ENCODE measurements around the gene DTNA.

The DTNA gene

DNA sequence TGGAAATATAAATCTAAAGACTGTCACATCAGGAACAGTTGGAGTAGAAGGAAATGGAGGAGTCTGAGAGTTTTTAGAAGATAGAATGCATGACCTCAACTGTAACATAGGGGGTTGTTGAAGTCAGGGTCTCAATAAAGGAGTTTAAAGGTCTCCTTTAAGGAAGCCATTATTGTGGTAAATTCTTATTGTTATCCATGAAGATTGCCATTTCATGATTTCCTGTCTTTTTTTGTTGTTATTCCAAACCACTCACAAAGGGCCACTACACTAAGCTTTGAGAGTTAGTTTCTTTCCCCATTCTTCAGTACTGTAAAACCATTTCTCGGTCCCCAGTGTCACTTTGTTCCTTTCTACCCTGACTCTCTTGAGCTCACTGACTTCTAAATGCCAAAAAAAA, 134.0 kb downstream of the DTNA start:
- no peak for DNase-seq (ENCODE audit: insufficient read length)
- TF ChIP-seq POLR2A (IDR thresholded peaks at IDR 0.05; ENCODE audit: low read depth, low read length) (no peak), TAF1 (IDR thresholded peaks at IDR 0.05; ENCODE audit: borderline replicate concordance, low read depth, low read length) (no peak), POLR2AphosphoS5 (IDR thresholded peaks at IDR 0.05; ENCODE audit: low read depth, low read length) (no peak)
- no peak for FAIRE-seq

DNA sequence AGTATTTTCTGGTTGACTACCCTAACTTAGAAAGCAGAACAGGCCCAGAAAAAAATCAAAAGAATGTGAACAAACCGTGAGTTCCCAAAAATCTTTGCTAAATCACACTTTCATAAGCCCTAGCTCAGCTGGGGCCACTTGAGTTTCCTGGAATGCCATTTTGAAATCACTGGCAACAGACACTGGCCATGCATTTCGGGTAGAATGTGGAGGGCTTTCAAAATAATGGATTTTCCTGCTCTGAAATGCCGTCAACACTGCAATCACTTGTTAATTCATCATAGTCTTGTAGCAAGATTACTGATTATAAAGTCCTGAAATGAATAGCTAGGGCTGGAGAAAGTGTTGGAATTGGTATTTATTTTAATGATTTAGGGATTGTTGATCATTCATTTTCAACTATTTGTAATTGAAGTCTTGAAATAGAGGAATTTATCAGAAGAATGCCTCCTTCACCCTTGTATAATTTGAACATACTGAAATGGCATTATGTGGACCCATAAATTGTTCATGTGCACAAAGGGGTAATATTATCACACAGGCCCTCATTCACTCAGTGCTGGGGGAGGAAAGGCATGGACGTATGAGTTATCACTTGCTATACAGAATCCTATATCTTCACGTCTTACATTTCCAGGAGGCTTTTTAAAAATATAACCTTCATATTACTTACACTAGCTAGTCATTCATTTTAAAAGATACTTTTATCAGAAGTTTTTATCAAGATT, 134.8 kb downstream of the DTNA start:
- TF ChIP-seq TAF1 (IDR thresholded peaks at IDR 0.05; ENCODE audit: borderline replicate concordance, low read depth, low read length) (no peak), POLR2AphosphoS5 (IDR thresholded peaks at IDR 0.05; ENCODE audit: low read depth, low read length) (no peak), POLR2A (IDR thresholded peaks at IDR 0.05; ENCODE audit: low read depth, low read length) (no peak)
- FAIRE-seq: no peak
- DNase-seq (ENCODE audit: insufficient read length): no peak

DNA sequence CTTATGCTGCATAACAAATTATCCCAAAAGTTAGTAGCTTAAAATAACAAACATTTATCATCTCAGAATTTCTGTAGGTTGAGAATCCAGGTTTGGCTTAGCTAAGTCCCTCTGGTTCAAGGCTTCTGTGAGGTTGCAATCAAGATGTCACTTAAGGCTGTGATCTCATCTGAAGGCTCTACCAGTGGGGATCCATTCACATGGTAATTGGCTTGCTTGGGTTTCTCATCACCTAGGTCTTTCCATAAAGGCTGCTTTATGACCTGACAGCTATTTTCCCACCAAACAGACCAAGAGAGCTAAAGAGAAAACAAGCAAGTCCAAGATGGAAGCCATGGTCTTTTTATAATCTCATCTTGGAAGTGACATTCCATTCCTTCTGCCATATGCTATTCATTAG, 137.3 kb downstream of the DTNA start:
- FAIRE-seq: no peak
- TF ChIP-seq POLR2AphosphoS5 (IDR thresholded peaks at IDR 0.05; ENCODE audit: low read depth, low read length) (no peak), TAF1 (IDR thresholded peaks at IDR 0.05; ENCODE audit: borderline replicate concordance, low read depth, low read length) (no peak), POLR2A (IDR thresholded peaks at IDR 0.05; ENCODE audit: low read depth, low read length) (no peak)
- no peak for DNase-seq (ENCODE audit: insufficient read length)

DNA sequence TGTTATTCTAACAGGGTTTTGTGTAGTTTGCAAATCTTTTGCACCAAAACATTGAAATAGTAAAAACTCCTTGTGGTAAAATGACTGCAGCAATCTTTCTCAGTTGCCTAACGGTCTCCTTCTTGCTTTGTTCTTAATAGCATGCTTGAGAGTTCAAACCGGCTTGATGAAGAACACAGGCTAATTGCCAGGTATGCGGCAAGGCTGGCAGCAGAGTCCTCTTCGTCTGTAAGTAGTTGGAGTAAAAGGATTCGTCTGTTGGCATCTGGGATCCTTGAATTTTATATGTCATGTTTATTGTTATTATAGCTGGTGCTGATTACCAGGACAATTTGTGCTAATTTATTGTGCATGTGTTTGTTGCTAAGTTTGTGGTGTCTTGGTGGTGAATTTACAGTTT, 138.1 kb downstream of the DTNA start:
- DNase-seq (ENCODE audit: insufficient read length) (no peak), FAIRE-seq (no peak)
- TF ChIP-seq POLR2AphosphoS5 (IDR thresholded peaks at IDR 0.05; ENCODE audit: low read depth, low read length) (no peak), POLR2A (IDR thresholded peaks at IDR 0.05; ENCODE audit: low read depth, low read length) (no peak)

DNA sequence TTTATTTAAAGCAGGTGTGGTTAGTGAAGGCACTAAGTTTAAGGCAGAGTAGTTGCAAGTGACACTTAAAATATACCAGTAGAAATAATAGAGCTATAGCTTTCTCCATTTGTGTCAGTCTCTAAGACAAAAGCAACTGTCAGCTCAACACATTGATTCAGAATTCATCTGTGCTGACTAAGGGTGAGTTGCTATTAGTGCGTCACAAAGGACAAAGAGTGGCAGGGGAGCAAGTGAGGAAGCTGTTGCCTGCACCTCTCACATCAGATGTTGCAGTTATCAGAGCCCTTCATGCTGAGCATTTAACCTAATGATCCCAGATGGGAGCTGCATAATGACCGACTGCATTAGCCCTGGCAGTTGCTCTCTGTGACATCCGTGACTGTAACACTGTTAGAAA, 138.6 kb downstream of the DTNA start:
- TF ChIP-seq POLR2AphosphoS5 (IDR thresholded peaks at IDR 0.05; ENCODE audit: low read depth, low read length) (no peak), POLR2A (IDR thresholded peaks at IDR 0.05; ENCODE audit: low read depth, low read length) (no peak), TAF1 (IDR thresholded peaks at IDR 0.05; ENCODE audit: borderline replicate concordance, low read depth, low read length) (no peak)
- DNase-seq (ENCODE audit: insufficient read length): no peak
- FAIRE-seq: no peak

DNA sequence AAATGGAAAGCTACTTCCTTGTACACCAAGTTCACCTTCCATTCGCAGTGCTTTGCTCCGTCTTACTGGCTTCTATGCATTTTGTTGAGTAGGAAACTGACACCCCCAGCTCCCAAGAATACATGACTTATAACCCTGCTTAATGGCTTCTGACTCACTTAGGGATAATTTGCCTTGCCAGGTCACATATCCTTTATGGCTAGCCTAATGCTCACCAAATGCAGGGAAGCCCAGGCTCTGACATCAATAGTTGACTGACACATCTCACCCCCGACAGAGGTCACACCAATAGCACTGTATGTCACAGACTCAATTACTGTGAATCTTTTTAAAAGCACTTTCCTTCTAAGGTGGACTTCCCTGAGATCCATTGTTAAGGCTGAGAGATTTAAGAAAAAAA, 147.2 kb downstream of the DTNA start:
- DNase-seq (ENCODE audit: insufficient read length) (no peak), FAIRE-seq (no peak)
- TF ChIP-seq POLR2AphosphoS5 (IDR thresholded peaks at IDR 0.05; ENCODE audit: low read depth, low read length): no peak
- TF ChIP-seq POLR2A (IDR thresholded peaks at IDR 0.05; ENCODE audit: low read depth, low read length): no peak
- no peak for TF ChIP-seq TAF1 (IDR thresholded peaks at IDR 0.05; ENCODE audit: borderline replicate concordance, low read depth, low read length)

DNA sequence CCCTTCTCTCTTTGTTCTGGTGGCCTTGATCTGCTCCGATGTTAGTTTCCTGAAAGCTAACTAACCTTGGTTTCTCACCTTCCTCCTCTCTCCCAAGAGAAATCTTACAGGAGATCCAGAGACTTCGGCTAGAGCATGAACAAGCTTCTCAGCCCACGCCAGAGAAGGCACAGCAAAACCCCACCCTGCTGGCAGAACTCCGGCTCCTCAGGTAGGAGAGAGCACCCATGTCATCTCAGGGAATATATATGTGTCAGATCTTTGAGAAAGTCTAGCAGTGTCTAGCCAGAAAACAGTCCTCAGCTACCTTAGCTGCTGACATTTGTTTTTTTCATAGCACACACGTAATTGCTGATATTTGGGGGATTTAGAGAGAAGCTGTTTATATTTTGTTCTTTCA, 148.1 kb downstream of the DTNA start:
- FAIRE-seq: no peak

DNA sequence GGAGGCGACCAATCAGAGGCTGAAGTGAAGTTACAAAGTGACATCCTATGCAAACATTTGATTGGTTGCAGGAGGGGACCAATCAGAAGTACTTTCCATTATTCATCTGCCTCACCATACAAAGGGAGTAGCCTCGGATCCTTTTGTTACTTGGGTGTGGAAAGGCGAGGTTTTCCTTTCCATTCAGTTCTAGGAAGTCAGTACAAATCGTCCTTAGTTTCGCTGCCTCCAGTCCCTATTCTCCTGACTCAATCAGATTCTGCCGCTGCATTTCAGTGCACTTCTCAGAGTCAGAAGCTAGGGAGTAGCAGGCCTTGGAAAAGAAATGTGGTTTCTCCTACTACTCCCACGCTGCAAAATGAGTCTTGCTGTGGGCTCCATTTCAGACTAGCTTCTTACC, 149.4 kb downstream of the DTNA start:
- FAIRE-seq (no peak), DNase-seq (ENCODE audit: insufficient read length) (no peak)
- TF ChIP-seq POLR2AphosphoS5 (IDR thresholded peaks at IDR 0.05; ENCODE audit: low read depth, low read length) (no peak), TAF1 (IDR thresholded peaks at IDR 0.05; ENCODE audit: borderline replicate concordance, low read depth, low read length) (no peak), POLR2A (IDR thresholded peaks at IDR 0.05; ENCODE audit: low read depth, low read length) (no peak)

More for the DNA sequence above, 148.1 kb downstream of the DTNA start:
- no peak for DNase-seq (ENCODE audit: insufficient read length)
- TF ChIP-seq POLR2A (IDR thresholded peaks at IDR 0.05; ENCODE audit: low read depth, low read length) (no peak), TAF1 (IDR thresholded peaks at IDR 0.05; ENCODE audit: borderline replicate concordance, low read depth, low read length) (no peak), POLR2AphosphoS5 (IDR thresholded peaks at IDR 0.05; ENCODE audit: low read depth, low read length) (no peak)

DNA sequence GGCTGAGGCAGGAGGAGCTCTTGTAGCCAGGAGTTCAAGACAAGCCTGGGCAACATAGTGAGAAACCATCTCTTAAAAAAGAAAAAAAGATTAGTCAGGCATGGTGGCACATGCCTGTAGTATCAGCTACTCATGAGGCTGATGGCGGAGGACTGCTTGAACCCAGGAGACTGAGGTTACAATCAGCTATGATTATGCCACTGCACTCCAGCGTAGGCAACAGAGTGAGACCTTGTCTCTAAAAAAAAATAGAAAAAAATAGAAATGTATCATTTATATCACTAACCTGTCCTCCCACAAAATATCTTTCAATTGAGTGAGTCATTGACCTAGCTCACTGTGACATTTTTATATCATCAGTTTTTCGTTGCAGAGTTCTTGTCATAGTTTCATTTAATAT, 152.5 kb downstream of the DTNA start:
- TF ChIP-seq POLR2AphosphoS5 (IDR thresholded peaks at IDR 0.05; ENCODE audit: low read depth, low read length) (no peak), POLR2A (IDR thresholded peaks at IDR 0.05; ENCODE audit: low read depth, low read length) (no peak), TAF1 (IDR thresholded peaks at IDR 0.05; ENCODE audit: borderline replicate concordance, low read depth, low read length) (no peak)
- DNase-seq (ENCODE audit: insufficient read length) (no peak), FAIRE-seq (no peak)

DNA sequence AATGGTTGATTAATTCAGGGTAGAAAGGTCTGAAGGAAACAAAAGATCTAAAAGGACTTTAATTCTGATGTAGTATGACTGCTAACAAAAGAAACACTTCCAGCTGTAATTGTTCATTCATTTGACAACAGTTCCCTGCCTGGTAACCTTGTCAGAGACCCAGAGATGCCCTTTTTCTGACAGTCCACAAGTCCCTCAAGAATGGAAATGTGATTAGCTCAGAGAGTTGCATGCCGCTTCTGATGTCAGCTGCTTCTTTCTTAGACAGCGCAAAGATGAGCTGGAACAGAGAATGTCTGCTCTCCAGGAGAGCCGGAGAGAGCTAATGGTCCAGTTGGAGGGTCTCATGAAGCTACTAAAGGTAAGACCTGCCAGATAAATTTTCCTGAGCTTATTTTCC, 153.6 kb downstream of the DTNA start:
- TF ChIP-seq TAF1 (IDR thresholded peaks at IDR 0.05; ENCODE audit: borderline replicate concordance, low read depth, low read length) (no peak), POLR2AphosphoS5 (IDR thresholded peaks at IDR 0.05; ENCODE audit: low read depth, low read length) (no peak), POLR2A (IDR thresholded peaks at IDR 0.05; ENCODE audit: low read depth, low read length) (no peak)
- FAIRE-seq (no peak), DNase-seq (ENCODE audit: insufficient read length) (no peak)

DNA sequence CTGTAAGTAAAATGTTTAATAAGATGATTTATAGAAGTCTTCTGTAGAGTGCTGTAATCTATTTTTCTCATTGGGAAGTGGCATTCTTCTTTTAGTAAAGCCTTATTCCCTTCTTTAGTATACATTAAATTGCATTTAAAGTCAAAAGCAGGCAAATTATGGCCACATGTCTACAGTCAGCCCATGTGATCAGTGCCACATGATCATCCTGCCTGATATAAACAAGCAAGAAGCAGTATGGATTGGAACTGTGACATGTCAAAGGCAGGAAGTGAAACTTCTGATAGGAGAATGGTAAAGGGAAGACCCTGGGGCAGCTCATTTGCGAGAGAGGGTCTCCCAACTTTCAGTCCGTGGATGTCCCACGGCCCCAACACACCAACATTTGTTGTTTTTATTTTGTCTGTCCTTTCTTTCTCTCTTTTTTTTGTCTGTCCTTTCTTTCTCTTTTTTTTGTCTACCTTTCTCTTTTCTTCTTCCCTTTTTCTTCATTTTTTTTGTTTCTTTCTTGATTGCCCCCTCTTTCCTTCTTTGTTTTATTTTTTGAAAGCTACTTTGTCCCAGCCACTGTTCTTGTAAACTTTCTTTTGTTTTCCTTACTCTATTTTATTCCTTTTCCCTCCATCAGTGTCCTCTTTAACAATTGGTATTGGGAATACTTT, 154.9 kb downstream of the DTNA start:
- DNase-seq (ENCODE audit: insufficient read length) (no peak), FAIRE-seq (no peak)
- TF ChIP-seq POLR2A (IDR thresholded peaks at IDR 0.05; ENCODE audit: low read depth, low read length) (no peak), POLR2AphosphoS5 (IDR thresholded peaks at IDR 0.05; ENCODE audit: low read depth, low read length) (no peak), TAF1 (IDR thresholded peaks at IDR 0.05; ENCODE audit: borderline replicate concordance, low read depth, low read length) (no peak)

DNA sequence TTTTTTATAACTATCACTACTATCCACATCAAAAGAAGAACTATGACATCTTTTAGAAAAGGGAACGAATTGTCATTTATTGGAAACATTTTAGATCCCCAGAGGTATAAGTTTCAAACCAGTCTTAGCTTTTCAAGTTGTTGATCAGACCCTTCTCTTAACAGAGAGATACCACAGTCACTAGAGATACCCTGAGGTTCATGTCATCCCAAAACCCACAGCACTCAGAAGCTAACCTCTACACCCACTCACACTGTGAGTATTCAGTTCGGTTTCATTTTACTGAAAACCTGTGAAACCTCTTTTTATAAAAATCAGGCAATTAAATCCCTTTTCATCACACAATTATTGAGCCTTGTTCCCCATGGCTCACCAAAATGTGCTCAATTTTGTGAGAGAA, 156.2 kb downstream of the DTNA start:
- FAIRE-seq (no peak), DNase-seq (ENCODE audit: insufficient read length) (no peak)
- TF ChIP-seq TAF1 (IDR thresholded peaks at IDR 0.05; ENCODE audit: borderline replicate concordance, low read depth, low read length): no peak
- TF ChIP-seq POLR2AphosphoS5 (IDR thresholded peaks at IDR 0.05; ENCODE audit: low read depth, low read length): no peak
- TF ChIP-seq POLR2A (IDR thresholded peaks at IDR 0.05; ENCODE audit: low read depth, low read length): no peak

Measured in GM12892 (cell line).